Measurements from ENCODE around the gene ASTL.

GRCh38 chr2:96082211-96083063 lies 55.9 kb downstream of the ASTL start:
- no peak for TF ChIP-seq ZBTB7A (tag by site-specific recombination; IDR thresholded peaks at IDR 0.05; ENCODE audit: low read depth)
- TF ChIP-seq MYNN (tag by site-specific recombination; IDR thresholded peaks at IDR 0.05; ENCODE audit: borderline replicate concordance), result no peak
- TF ChIP-seq, protein P1, sequence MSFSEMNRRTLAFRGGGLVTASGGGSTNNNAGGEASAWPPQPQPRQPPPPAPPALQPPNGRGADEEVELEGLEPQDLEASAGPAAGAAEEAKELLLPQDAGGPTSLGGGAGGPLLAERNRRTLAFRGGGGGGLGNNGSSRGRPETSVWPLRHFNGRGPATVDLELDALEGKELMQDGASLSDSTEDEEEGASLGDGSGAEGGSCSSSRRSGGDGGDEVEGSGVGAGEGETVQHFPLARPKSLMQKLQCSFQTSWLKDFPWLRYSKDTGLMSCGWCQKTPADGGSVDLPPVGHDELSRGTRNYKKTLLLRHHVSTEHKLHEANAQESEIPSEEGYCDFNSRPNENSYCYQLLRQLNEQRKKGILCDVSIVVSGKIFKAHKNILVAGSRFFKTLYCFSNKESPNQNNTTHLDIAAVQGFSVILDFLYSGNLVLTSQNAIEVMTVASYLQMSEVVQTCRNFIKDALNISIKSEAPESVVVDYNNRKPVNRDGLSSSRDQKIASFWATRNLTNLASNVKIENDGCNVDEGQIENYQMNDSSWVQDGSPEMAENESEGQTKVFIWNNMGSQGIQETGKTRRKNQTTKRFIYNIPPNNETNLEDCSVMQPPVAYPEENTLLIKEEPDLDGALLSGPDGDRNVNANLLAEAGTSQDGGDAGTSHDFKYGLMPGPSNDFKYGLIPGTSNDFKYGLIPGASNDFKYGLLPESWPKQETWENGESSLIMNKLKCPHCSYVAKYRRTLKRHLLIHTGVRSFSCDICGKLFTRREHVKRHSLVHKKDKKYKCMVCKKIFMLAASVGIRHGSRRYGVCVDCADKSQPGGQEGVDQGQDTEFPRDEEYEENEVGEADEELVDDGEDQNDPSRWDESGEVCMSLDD (tag by site-specific recombination; IDR thresholded peaks at IDR 0.05), result no peak
- TF ChIP-seq REST (tag by site-specific recombination; IDR thresholded peaks at IDR 0.05), result no peak
- no peak for TF ChIP-seq ZNF664 (tag by site-specific recombination; IDR thresholded peaks at IDR 0.05)
- no peak for TF ChIP-seq PBX3 (CRISPR knock-in tag; IDR thresholded peaks at IDR 0.05)
- no peak for TF ChIP-seq ZBTB17 (tag by site-specific recombination; IDR thresholded peaks at IDR 0.05)
- no peak for TF ChIP-seq ATF2 (tag by site-specific recombination; IDR thresholded peaks at IDR 0.05; ENCODE audit: low read depth)

Data from HEK293 (cell line).